Activated CD8-positive, alpha-beta T cell treated with anti-CD3 and anti-CD28 coated beads, Interleukin-2, amount 10 ng/mL, durations not matched to agents 7 days and 5 days (primary cell): ENCODE results near the gene MS4A8. TPM values are rescaled to one million over a fixed set of nuclear protein-coding genes. Genes with fewer than 3 reads are reported as not detected.
"Not testable (repeated sequence)": the region's sequence is repeated elsewhere in the genome, so short reads cannot be mapped to it uniquely, and the experiment has no call there.

Experiments used
- ATAC-seq: fragments of 150-1000 bp; cut with Tn5 transposase; one replicate; pipeline ENCODE4 v1.10.0; 2021; ENCODE audit warnings: moderate library complexity
- CTCF ChIA-PET: fragments of 350-600 bp; sonication (Branson Sonifier 250); formaldehyde crosslinking; loops from one replicate; lab custom pipeline; 2021; ENCODE audit warnings: antibody characterized with exemption; lab: Charles Lee
- POLR2A ChIA-PET: fragments of 350-600 bp; sonication (Branson Sonifier 250); formaldehyde crosslinking; loops from one replicate; lab custom pipeline; 2021; ENCODE audit warnings: antibody characterized with exemption; lab: Charles Lee
- DNase-seq: peaks from one replicate; pipeline ENCODE4 v3.0.0-alpha.2; 2020
- H3K27ac Mint-ChIP-seq: one replicate; pipeline ENCODE4 v1.8.0; 2021; ENCODE audit warnings: mild to moderate bottlenecking, mixed read lengths
- H3K27me3 Mint-ChIP-seq: one replicate; pipeline ENCODE4 v1.8.0; 2021; ENCODE audit warnings: low read depth, mixed read lengths
- H3K36me3 Mint-ChIP-seq: one replicate; pipeline ENCODE4 v1.8.0; 2021; ENCODE audit warnings: low read depth, mixed read lengths
- H3K4me1 Mint-ChIP-seq: one replicate; pipeline ENCODE4 v1.8.0; 2021; ENCODE audit warnings: low read depth, mixed read lengths
- H3K4me3 Mint-ChIP-seq: one replicate; pipeline ENCODE4 v1.8.0; 2021; ENCODE audit warnings: mild to moderate bottlenecking, mixed read lengths
- H3K9me3 Mint-ChIP-seq: one replicate; pipeline ENCODE4 v1.8.0; 2022; ENCODE audit warnings: mixed read lengths; ENCODE audit not compliant: insufficient read depth
- total RNA-seq, 2 experiments: library from RNA; stranded (reverse); gene quantifications; one replicate each; pipeline ENCODE4 v1.2.3, GENCODE V29; 2021

MS4A8 gene
- total RNA-seq, 2 experiments from 2014 or later = not detected

DNA sequence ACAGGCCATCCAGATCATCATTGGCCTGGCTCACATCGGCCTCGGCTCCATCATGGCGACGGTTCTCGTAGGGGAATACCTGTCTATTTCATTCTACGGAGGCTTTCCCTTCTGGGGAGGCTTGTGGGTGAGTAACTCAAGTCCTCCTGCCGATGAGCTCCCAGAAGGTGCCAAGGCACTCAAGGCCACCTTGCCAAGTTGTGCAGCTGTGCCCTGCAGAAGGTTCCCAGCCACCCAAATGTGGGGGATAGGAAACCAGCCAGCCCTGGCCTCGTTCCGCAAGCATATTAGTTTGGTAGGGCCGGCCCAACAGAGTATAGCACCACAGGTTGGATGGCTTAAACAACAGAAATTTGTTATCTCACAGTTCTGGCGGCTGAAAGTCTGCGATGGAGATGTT is 4.0 kb downstream of the MS4A8 start:
- Mint-ChIP-seq H3K27ac (no peak overlapping the region), H3K4me1 (no peaks in the 10 kb centered on the region), H3K27me3 (no peaks in the 10 kb centered on the region), H3K36me3 (no peaks in the 10 kb centered on the region), H3K4me3 (no peak overlapping the region), H3K9me3 (no peaks in the 10 kb centered on the region)
- DNase-seq (no peak), ATAC-seq (no peak)
- ChIA-PET POLR2A (no interaction called here), CTCF (no interaction called here)

DNA sequence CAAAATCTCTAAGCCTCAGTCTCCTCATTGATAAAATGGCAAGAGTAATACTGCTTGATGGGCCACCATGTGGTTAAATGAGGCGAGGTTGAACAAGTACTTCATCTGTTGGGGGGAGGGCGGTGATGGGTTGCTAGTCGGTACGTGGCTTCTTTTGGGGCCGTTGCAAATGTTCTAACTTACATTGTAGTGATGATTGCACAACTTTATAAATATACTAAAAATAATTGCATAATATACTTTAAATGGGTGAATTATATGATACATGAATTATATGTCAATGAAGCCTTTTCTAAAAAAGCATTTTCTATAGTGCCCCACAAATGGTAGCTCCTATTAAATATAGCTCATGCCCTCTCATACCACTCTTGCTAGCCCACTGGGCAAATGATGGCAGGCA is 6.5 kb downstream of the MS4A8 start:
- H3K36me3 Mint-ChIP-seq = no peaks in the 10 kb centered on the region
- no peak for ATAC-seq
- ChIA-PET POLR2A (no interaction called here), CTCF (no interaction called here)
- H3K27me3 Mint-ChIP-seq = no peaks in the 10 kb centered on the region
- no peaks in the 10 kb centered on the region for H3K9me3 Mint-ChIP-seq
- no peak for DNase-seq
- no peak overlapping the region for H3K27ac Mint-ChIP-seq
- H3K4me3 Mint-ChIP-seq = no peak overlapping the region
- no peaks in the 10 kb centered on the region for H3K4me1 Mint-ChIP-seq

DNA sequence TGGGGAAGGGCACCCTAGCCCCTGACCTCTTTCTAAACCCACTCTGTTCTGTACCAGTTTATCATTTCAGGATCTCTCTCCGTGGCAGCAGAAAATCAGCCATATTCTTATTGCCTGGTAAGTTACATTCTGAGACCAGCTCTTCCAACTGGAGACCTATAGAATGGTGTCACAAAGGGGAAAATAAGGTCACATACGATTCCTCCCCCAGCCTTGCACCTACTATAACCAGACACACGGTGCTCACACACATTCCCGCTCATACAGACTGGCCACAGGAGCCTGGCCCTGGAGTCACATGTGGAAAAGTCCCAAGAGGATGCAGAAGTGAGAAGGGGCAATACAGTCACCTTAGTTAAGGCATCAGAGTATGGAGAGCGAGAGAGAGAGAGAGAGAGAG is 7.5 kb downstream of the MS4A8 start:
- ATAC-seq (no peak), DNase-seq (no peak)
- Mint-ChIP-seq H3K27ac (no peak overlapping the region), H3K27me3 (no peaks in the 10 kb centered on the region), H3K4me1 (no peaks in the 10 kb centered on the region), H3K4me3 (no peak overlapping the region), H3K9me3 (no peaks in the 10 kb centered on the region), H3K36me3 (no peaks in the 10 kb centered on the region)
- ChIA-PET POLR2A (no interaction called here), CTCF (no interaction called here)

DNA sequence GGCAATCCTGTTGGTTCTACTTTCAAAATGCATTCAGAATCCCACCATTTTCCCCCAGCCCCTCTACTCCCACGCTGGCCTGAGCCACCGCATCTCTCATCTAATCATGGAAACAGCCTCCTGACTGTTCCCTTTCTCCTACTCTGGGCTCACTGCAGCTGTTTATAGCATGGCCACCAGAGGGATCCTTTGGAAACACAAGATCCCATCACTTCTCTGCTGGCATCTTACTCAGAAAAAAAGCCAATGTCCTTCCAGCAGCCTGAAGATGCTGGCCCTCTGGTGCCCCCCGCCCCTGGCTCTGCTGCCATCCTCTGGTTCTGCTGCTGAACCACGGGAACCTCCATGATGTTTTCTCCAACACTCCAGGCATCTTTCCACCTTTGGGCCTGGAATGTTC is 11.1 kb downstream of the MS4A8 start:
- CTCF ChIA-PET = no interaction called here

DNA sequence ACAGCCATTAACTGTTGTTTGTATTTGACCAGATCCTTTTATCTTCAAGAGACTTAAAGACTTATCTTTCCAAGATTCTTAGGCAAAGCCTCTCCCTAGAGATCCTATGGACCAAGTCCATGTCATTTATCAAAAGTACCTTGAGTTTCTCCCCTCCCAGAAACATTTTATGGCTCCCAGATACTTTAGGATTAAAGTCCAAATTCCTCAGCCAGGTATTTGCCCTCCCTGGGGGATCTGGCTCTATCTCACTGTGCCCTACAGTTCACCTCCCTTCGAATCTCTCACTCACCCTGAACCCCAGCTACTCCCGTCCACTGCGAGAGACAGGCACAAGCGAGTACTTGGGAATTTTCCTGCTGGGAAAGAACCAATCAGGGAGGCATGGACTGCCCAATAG is 11.9 kb downstream of the MS4A8 start:
- Mint-ChIP-seq H3K27me3 (no peaks in the 10 kb centered on the region), H3K9me3 (no peaks in the 10 kb centered on the region), H3K4me3 (no peak overlapping the region), H3K36me3 (no peaks in the 10 kb centered on the region), H3K4me1 (no peaks in the 10 kb centered on the region), H3K27ac (no peak overlapping the region)
- DNase-seq (no peak), ATAC-seq (no peak)
- POLR2A ChIA-PET = no interaction called here
- CTCF ChIA-PET = no interaction called here

More for the DNA sequence above, 11.1 kb downstream of the MS4A8 start:
- no peaks in the 10 kb centered on the region for H3K4me1 Mint-ChIP-seq
- H3K4me3 Mint-ChIP-seq = no peak overlapping the region
- no peaks in the 10 kb centered on the region for H3K9me3 Mint-ChIP-seq
- POLR2A ChIA-PET = no interaction called here
- no peaks in the 10 kb centered on the region for H3K27me3 Mint-ChIP-seq
- H3K36me3 Mint-ChIP-seq = no peaks in the 10 kb centered on the region
- no peak for ATAC-seq
- DNase-seq = no peak
- H3K27ac Mint-ChIP-seq = no peak overlapping the region

DNA sequence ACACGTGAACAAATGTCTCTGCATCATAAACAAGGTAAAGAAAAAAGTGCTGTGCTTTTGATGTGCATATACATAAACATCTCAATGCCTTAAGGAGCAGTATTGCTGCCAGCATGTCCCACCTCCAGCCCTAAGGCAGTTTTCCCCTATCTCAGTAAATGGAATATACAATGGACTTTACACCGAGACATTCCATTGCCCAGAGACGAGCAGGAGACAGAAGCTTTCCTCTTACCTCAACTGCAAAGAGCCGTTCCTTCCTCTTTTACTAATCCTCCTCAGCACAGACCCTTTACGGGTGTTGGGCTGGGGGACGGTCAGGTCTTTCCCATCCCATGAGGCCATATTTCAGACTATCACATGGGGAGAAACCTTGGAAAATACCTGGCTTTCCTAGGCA is 14.0 kb downstream of the MS4A8 start:
- POLR2A ChIA-PET = not testable (repeated sequence)

DNA sequence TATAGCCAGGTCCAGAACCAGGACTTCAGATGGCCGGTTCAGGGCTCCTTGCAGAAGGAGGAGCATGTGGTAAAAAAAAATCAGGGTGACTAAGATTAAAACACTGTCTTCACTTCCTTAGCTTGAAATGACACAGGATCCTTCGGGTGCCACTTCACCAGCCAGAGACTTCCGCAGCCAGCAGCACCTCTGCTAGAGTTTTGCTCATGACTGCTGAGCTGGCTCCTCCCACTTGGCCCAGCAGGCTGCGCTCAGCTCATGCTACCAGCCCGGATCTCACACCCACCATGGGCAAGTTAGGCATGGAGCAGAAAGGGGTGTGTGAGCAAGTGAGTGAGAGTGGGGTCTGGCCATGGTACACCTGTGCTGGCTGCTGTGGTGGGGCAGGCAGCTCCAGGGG is 18.5 kb downstream of the MS4A8 start:
- no peak for DNase-seq
- no peaks in the 10 kb centered on the region for H3K36me3 Mint-ChIP-seq
- CTCF ChIA-PET = interaction anchor here (1.4 kb wide), 1 partner anchor 45 kb away, joined by 4 read pairs; no protein-coding TSS in a partner anchor
- no peak overlapping the region for H3K27ac Mint-ChIP-seq
- no peaks in the 10 kb centered on the region for H3K9me3 Mint-ChIP-seq
- peaks cover 4% of the 10 kb centered on the region for H3K27me3 Mint-ChIP-seq
- POLR2A ChIA-PET = no interaction called here
- no peak for ATAC-seq
- H3K4me1 Mint-ChIP-seq = no peaks in the 10 kb centered on the region
- H3K4me3 Mint-ChIP-seq = no peak overlapping the region

More for the DNA sequence above, 14.0 kb downstream of the MS4A8 start:
- H3K36me3 Mint-ChIP-seq, H3K4me1 Mint-ChIP-seq, H3K27ac Mint-ChIP-seq, H3K4me3 Mint-ChIP-seq, DNase-seq, H3K27me3 Mint-ChIP-seq, CTCF ChIA-PET, ATAC-seq, H3K9me3 Mint-ChIP-seq: not testable (repeated sequence)

DNA sequence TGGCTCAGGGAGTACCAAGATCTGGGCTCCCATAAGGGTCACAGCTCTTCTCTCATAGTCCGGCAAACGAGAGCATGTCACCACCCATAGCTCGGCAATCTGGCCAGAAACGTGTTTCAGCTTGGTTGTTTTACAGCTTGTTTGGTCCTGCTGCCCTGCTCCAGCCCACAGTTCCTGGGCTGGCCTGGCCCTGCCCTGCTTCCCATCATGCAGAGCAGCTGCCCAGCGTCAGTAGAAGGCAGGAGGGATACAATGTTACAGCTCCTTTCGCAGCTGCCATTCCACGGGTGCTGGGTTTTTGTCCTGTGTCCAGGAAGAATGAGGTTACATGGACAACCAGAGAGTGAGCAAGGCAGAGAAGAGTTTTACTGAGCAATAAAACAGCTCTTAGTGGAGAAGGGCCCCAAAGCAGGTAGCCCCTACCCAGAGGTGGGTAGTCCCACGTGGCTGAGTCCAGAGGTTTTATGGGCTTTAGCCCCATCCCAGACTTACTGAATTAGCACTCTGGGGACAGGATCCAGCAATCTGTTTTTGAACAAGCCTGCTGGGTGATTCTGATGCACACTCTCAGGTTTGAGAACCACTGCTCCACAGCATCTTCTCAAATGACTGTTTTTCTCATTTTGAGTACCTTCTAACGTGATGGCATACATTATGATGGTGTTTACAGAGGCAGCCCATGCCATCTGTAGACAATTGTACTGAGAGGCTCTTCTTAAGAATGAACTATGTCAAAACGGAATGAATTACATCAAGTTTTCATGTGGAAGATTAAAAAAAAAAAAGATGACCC is 19.3 kb downstream of the MS4A8 start:
- Mint-ChIP-seq H3K9me3 (no peaks in the 10 kb centered on the region), H3K27me3 (peaks cover 4% of the 10 kb centered on the region), H3K4me1 (no peaks in the 10 kb centered on the region), H3K4me3 (no peak overlapping the region), H3K36me3 (no peaks in the 10 kb centered on the region), H3K27ac (no peak overlapping the region)
- CTCF ChIA-PET = interaction anchor here (1.4 kb wide), 1 partner anchor 45 kb away, joined by 4 read pairs; no protein-coding TSS in a partner anchor
- no peak for DNase-seq
- no peak for ATAC-seq
- POLR2A ChIA-PET = no interaction called here

DNA sequence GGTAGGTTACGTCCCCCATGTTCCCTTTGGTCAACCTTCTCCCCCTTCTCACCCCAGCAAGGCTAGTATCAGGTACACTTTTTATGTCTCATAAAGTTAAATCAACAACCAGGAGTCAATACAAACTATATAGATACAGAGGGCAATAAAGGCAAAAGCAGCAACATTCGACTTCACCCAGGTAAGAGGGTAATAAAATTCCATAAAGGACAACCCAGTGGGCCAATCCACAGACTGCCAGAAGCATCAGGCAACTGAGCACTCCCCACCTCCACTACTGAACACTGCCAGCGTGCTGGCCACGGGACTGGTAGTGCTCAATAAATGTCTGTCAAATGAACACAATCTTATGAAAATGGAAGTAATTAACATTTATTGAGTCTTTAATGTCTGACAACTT is 20.0 kb downstream of the MS4A8 start:
- no peak for ATAC-seq
- no peak overlapping the region for H3K4me3 Mint-ChIP-seq

DNA sequence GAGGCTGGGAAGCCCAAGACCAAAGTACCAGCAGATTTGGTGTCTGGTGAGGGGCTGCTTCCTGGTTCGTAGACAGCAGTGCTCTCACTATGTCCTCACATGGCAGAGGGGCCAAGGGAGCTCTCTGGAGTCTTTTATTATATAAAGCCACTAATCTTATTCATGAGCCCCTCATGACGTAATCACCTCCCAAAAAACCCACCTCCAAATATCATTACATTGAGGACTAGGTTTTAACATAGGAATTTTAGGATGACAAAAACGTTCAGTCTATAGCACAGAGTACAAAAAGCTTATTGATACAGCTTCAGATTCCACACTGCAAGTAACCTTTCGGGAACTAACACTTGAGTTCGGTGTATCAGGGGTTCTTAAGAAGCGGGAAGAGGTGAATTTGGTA is 21.0 kb downstream of the MS4A8 start:
- Mint-ChIP-seq H3K4me1 (no peaks in the 10 kb centered on the region), H3K27me3 (peaks cover 4% of the 10 kb centered on the region), H3K9me3 (no peaks in the 10 kb centered on the region), H3K27ac (no peak overlapping the region), H3K4me3 (no peak overlapping the region), H3K36me3 (no peaks in the 10 kb centered on the region)
- ChIA-PET CTCF (interaction anchor here (0.6 kb wide), 1 partner anchor 1714 kb away, joined by 3 read pairs; no protein-coding TSS in a partner anchor), POLR2A (no interaction called here)
- ATAC-seq (no peak), DNase-seq (no peak)

More for the DNA sequence above, 20.0 kb downstream of the MS4A8 start:
- H3K27ac Mint-ChIP-seq = no peak overlapping the region
- DNase-seq = no peak
- H3K27me3 Mint-ChIP-seq = peaks cover 4% of the 10 kb centered on the region
- H3K36me3 Mint-ChIP-seq = no peaks in the 10 kb centered on the region
- H3K9me3 Mint-ChIP-seq = no peaks in the 10 kb centered on the region
- ChIA-PET POLR2A (no interaction called here), CTCF (no interaction called here)
- no peaks in the 10 kb centered on the region for H3K4me1 Mint-ChIP-seq

DNA sequence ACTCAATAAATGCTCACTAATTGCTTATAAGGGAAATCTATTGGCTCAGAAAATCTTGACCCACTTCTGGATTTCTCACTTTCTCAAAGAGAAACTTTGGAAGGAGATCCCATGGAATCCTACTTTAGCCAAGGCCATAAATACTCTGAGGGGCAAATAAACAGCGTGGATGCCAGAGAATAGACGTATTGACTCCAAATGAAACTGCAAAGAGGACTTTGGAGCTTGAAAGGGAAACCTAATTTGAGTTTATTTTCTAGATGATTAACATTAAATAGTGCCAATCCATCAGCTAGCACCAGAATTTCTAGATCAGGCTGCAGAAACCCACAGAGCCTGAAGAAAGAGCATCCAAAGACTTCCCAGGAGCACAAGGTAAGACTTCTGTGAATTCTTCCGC is 25.0 kb downstream of the MS4A8 start, which contains the start of gene MS4A18:
Gene MS4A18 (plus strand): TSS at position 301 of the 400 bp plus-strand sequence.
- no peak within 1 kb of the TSS for H3K4me3 Mint-ChIP-seq
- DNase-seq (no peak), ATAC-seq (no peak)
- H3K9me3 Mint-ChIP-seq = no peaks in the 10 kb centered on the region
- peaks cover 8% of the 10 kb centered on the region for H3K27me3 Mint-ChIP-seq
- no peaks in the 10 kb centered on the region for H3K36me3 Mint-ChIP-seq
- H3K27ac Mint-ChIP-seq = no peak within 1 kb of the TSS
- no peaks in the 10 kb centered on the region for H3K4me1 Mint-ChIP-seq
- CTCF ChIA-PET = no interaction called here
- POLR2A ChIA-PET = no interaction called here

DNA sequence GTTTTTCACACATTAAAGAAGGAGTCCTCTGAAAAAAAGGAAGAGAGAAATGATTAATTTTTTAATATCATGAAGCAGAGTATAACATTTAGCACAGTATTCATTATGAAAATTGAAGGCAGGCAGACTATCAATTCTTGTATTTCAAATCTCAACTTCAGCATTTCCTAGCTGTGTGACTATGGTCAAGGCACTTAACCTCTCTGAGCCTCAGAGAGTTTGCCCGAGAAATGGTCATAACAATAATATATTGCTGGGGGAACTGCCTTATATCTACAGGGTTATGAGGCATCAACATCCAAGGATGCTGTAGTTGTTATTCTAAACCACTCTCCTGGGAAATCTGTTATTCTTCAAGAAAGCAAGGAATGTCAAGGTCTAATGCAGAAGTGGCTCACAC is 26.2 kb downstream of the MS4A8 start:
- no peak for DNase-seq
- Mint-ChIP-seq H3K9me3 (no peaks in the 10 kb centered on the region), H3K36me3 (no peaks in the 10 kb centered on the region), H3K27ac (no peak overlapping the region), H3K4me1 (no peaks in the 10 kb centered on the region), H3K27me3 (peaks cover 11% of the 10 kb centered on the region), H3K4me3 (no peak overlapping the region)
- POLR2A ChIA-PET = no interaction called here
- CTCF ChIA-PET = no interaction called here
- ATAC-seq = no peak
